ENCODE measurements around the gene DIPK1A.
"Not testable (repeated sequence)": the region's sequence is repeated elsewhere in the genome, so short reads cannot be mapped to it uniquely, and the experiment has no call there.

DIPK1A gene

GRCh38 chr1:92913093-92913819 is 48.0 kb downstream of the DIPK1A start:
- DNase-seq = no peak

- DNase-seq = no peak
Observed at GRCh38 chr1:92910081-92910480, 51.2 kb downstream of the DIPK1A start.

DNA sequence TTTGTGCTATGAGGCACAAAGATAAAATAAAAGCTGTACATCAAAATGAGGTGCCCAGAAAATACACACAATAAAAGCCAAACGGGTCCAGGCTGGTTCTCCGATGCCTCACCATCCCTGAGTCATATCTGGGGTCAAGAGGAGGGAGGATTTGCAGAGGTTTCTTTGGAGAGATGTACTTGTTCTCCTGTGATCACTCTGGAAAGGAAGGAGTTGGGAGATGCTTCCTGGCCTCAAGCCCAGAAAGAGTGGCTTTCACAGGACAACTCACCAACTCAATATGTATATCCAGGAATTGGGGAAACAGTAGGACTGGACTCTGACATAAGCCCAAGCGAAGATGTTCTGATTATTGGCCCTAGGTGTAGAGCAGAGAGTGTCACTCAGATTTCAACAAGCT is 51.9 kb downstream of the DIPK1A start:
- no peak for DNase-seq

GRCh38 chr1:92907949-92908684 is 53.1 kb downstream of the DIPK1A start:
- DNase-seq = no peak

GRCh38 chr1:92903765-92904164 is 57.5 kb downstream of the DIPK1A start:
- no peak for DNase-seq

GRCh38 chr1:92902406-92902744 is 58.9 kb downstream of the DIPK1A start:
- no peak for DNase-seq

DNA sequence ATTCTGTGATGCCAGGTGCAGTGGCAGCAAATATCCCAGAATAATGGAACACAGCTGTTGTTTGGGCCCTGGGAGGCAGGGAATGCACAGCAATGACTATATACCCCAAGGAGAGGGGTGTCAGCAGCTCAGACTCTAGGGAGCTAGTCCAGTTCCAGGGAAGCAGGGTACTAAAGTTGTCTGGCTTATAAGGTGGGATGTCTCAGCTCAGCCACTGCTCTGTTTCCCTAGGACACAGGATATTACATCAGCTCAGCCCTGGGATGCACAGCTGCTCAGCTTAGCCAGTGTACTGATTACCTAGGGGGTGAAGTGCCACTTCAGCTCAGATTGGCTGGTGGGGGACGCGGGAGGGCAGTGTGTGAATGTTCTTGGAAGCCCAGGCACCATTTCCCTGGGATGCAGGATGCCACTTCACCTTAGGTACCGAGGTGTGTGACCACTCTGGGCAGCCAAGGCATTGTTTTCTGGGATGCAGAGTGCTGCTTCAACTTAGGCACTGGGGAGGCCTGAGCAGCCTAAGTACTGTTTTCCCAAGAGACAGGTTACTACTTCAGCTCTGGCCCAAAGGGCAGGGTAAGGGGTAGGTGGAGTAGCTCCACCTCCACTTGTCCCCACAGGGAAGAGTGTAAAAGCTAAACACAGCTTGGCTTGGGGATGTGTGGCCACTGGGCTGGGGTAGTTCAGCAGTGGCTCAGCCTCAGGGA is 59.4 kb downstream of the DIPK1A start:
- DNase-seq = no peak

GRCh38 chr1:92901126-92901525 is 60.1 kb downstream of the DIPK1A start:
- no peak for DNase-seq

DNA sequence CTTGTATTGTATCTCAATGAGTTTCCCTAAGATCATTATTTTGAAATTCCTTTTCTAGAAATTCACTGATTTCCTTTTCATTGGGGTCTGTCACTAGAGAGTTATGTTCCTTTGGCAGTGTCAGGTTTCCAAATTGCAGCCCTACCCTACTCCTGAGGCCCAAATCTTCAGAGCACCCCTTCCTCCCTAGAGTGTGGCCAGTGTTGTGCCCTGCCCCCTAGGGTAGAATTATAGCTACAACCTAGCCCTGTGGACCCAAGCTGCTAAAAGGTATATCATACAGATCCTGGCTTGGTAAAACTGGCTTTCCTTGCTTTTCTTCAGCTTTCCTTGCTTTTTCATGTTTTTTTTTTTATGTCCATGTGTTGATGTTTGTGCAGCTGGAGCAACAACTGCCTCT is 60.7 kb downstream of the DIPK1A start:
- DNase-seq = no peak

DNA sequence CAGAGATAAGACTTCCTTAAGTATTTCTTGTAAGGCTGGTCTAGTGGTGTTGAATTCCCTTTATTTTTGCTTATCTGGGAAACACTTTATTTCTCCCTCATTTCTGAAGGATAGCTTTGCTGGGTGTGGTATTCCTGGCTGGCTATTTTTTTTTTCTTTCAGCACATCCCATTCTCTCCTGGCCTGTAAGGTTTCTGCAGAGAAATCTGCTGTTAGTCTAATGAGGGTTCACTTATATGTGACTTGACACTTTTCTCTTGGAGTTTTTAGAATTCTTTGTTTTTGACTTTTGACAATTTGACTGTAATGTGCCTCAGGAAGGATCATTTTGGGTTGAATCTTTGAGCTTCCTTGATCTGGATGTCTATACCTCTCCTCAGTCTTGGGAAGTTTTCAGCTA is 61.5 kb downstream of the DIPK1A start:
- DNase-seq = no peak

DNA sequence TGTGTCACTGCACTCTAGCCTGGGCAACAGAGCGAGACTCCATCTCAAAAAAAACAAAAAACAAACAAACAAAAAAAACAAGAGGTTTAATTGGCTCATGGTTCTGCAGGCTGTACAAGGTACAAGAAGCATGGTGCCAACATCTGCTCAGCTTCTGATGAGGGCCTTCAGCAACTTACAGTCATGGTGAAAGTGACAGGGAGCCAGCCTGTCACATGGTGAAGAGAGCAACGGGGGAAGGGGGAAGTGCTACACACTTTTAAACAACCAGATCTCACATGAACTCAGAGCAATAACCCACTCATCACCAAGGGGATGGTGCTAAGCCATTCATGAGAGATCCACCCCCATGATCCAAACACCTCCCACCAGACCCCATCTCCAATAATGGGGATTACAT is 63.2 kb downstream of the DIPK1A start:
- not testable (repeated sequence) for DNase-seq

- DNase-seq = no peak
Observed at GRCh38 chr1:92887465-92887864, 73.8 kb downstream of the DIPK1A start.

DNA sequence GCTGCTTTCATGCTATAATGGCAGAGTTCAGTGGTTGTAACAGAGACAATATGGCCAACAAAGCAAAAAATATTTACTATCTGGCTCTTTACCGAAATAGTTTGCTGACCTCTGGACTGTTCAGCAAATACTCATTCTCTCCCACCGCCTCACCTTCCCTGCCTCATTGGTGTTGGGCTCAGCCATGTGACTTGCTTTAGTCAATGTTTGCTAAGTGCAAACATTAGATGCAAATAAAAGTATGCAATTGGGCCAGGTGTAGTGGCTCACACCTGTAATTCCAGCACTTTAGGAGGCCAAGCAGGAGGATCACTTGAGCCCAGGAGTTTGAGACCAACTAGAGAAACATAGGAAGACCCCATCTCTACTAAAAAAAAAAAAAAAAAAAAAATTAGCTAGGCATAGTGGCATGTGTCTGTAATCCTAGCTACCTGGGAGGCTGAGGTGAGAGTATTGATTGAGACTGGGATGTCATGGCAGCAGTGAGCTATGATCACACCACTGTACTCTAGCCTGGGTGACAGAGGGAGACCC is 74.3 kb downstream of the DIPK1A start:
- no peak for DNase-seq

GRCh38 chr1:92884195-92884594 is 77.1 kb downstream of the DIPK1A start:
- DNase-seq = no peak

GRCh38 chr1:92883297-92883696 is 78.0 kb downstream of the DIPK1A start:
- no peak for DNase-seq

- peak; percentile 18 for DNase-seq
Observed at GRCh38 chr1:92882819-92883218, 78.4 kb downstream of the DIPK1A start.

DNA sequence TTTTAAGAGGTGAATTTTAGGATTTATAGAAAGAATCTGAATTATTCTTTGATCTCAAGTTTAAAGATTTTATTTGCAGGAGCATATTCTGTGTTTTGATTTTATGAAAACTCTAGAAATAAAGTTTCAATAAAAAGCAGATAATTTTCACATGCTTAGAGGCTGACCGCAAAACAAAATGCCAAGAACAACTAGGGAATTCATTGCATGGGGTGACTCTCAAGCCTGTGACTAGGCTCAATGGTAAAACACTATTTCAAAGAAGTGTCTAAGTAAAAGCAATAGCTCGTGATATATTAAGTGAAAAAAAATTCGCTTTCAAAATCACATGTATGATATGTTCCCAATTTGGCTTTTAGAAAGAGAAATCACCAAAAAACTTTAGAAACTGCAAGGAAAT is 79.9 kb downstream of the DIPK1A start:
- no peak for DNase-seq

DNA sequence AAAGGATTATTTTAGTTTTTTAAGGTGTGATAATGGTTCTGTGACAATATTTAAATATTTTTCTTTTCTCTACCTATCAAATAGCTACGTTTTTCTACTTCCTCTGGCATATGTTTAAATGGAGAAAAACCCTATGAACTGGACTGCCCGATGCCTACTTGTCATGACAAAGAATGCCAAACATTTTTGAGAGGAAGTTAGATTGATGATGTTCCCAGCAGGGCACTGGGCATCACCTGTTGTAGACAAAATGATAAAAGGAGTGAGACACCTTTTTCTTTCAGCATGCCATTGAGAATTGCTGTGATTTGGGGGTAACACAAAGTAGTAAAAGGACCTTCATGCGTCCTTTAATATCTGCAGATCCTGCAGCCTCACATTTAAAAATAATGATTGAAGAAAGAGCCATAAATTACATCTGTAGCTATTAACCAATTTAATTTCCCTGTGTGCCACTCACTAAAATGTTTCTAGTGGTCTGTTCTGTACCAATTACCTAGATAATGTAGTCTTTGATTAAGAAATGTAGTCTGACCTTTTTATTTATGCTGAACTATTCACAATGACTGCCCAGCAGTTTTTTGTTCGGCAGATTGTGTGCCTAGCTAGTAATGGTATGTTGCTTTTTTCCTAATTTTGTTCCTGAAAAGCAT is 81.8 kb downstream of the DIPK1A start:
- no peak for DNase-seq

DNA sequence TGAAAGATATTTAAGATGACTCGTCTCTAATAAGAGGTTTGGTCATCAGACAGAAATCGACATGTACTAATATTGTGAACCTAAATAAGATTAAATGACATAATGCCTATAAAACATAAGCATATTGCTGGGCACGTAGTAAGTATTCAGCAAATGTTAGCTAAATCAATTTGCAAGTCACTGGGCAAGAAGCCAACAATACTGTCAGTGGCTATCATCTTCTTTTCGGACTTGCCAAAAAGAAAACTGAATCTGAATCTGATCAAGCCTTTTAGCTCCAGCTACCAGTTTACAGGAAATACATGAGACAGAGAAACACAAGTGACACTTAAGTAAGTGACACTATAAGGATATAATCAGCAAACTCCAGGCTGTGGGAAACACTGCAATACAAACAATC is 83.5 kb downstream of the DIPK1A start:
- DNase-seq = no peak

DNA sequence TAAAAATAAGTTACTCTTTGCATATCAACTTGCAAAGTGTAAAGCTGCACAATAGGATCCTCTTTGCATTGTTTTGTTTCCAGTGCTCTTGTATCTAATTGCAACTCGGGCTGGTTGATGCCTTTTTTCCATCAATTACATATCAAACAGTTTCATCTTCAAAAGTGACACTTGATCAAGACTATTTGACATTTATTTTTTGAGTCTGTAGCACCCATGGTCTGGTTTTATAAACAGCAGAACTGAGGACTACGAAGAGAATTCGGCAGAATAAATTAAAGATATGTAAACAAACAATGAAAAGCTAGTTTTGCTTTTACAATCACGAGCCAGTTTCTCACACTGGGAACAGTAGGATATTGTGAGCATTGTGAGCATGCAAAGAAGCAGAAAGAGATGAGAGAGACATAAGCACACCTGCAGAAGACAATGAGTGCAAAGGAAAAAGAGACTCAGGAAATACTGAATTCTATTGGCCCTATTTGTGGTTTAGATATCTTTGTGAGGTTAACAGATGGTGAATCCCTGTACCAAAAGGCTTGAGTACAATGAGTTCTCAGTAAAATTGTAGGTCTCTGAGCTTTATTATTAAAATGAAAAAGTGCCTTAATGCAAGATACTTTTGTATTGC is 84.1 kb downstream of the DIPK1A start:
- DNase-seq = no peak

GRCh38 chr1:92876351-92876750 is 84.9 kb downstream of the DIPK1A start:
- DNase-seq = no peak

DNA sequence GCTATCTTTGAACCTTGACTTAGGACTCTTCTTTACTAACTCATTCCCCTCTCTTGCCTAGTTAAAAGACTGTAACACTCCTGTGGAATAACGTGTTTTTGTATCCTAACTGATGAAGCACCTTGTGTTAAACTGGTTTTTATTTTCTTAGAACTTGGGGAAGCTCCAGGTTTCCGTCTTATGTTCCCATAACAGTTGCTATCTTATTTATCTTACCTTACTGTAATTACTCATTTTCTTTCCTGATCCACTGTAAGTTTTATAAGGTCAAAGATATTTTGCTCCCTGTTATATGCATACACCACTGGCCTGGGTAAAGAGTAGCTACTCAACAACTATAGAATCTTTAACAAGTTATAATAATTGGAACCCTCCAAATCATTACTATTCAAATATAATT is 86.3 kb downstream of the DIPK1A start:
- no peak for DNase-seq

DNA sequence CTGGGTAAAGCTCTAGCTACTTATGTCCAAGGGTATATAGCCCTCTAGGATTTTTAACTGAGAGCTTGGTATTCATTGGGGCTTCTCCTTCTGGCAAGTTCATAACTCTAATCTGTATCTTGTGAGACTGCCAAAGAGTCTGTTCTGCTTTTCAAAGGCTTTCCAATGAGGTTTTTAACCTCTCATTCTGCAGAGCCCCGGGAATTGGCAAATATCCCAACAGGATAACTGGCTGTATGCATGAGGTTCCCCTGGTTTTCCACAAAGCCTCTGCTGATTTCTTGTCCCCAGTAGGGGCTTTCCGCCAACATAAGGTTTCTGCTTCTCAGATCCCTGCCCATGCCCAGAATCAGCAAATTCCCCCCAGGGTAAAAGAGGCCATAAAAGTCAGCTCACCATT is 88.5 kb downstream of the DIPK1A start:
- DNase-seq = no peak
